ENCODE results near the gene SEPTIN7.

DNA sequence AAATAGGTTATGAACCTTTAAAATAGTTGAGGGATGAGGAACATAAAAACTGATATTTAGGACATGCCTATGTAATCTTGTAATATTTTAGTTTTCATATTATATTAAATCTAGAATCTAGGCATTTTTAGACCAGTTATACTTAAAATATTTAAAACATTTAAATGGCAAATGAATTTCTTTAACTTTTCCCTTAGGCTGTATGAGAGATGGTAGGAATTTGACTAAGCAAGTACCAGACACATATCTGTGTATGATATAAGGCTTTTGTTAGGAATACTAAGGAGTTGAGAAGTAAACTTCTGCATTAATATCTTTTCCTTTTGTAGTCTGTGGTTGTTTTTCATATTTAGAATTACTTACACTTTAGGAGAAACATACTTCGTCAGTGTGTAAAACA is 25.1 kb downstream of the SEPTIN7 start:
- TF ChIP-seq POLR2AphosphoS5 (IDR thresholded peaks at IDR 0.05) = no peak
- TF ChIP-seq, protein P1, sequence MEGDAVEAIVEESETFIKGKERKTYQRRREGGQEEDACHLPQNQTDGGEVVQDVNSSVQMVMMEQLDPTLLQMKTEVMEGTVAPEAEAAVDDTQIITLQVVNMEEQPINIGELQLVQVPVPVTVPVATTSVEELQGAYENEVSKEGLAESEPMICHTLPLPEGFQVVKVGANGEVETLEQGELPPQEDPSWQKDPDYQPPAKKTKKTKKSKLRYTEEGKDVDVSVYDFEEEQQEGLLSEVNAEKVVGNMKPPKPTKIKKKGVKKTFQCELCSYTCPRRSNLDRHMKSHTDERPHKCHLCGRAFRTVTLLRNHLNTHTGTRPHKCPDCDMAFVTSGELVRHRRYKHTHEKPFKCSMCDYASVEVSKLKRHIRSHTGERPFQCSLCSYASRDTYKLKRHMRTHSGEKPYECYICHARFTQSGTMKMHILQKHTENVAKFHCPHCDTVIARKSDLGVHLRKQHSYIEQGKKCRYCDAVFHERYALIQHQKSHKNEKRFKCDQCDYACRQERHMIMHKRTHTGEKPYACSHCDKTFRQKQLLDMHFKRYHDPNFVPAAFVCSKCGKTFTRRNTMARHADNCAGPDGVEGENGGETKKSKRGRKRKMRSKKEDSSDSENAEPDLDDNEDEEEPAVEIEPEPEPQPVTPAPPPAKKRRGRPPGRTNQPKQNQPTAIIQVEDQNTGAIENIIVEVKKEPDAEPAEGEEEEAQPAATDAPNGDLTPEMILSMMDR (IDR thresholded peaks at IDR 0.05) = no peak

All from stomach (tissue), 4 donors.